HG03108 (cell line): ENCODE data around the gene PKP1.
"Not testable (repeated sequence)": the region's sequence is repeated elsewhere in the genome, so short reads cannot be mapped to it uniquely, and the experiment has no call there.

Experiments used
- ATAC-seq: cut with Tn5 transposase; IDR thresholded peaks from one replicate; pipeline ENCODE4 v1.9.1; 2021; ENCODE audit warnings: moderate library complexity; ENCODE audit not compliant: unreplicated experiment

Gene PKP1, protein sequence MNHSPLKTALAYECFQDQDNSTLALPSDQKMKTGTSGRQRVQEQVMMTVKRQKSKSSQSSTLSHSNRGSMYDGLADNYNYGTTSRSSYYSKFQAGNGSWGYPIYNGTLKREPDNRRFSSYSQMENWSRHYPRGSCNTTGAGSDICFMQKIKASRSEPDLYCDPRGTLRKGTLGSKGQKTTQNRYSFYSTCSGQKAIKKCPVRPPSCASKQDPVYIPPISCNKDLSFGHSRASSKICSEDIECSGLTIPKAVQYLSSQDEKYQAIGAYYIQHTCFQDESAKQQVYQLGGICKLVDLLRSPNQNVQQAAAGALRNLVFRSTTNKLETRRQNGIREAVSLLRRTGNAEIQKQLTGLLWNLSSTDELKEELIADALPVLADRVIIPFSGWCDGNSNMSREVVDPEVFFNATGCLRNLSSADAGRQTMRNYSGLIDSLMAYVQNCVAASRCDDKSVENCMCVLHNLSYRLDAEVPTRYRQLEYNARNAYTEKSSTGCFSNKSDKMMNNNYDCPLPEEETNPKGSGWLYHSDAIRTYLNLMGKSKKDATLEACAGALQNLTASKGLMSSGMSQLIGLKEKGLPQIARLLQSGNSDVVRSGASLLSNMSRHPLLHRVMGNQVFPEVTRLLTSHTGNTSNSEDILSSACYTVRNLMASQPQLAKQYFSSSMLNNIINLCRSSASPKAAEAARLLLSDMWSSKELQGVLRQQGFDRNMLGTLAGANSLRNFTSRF

DNA sequence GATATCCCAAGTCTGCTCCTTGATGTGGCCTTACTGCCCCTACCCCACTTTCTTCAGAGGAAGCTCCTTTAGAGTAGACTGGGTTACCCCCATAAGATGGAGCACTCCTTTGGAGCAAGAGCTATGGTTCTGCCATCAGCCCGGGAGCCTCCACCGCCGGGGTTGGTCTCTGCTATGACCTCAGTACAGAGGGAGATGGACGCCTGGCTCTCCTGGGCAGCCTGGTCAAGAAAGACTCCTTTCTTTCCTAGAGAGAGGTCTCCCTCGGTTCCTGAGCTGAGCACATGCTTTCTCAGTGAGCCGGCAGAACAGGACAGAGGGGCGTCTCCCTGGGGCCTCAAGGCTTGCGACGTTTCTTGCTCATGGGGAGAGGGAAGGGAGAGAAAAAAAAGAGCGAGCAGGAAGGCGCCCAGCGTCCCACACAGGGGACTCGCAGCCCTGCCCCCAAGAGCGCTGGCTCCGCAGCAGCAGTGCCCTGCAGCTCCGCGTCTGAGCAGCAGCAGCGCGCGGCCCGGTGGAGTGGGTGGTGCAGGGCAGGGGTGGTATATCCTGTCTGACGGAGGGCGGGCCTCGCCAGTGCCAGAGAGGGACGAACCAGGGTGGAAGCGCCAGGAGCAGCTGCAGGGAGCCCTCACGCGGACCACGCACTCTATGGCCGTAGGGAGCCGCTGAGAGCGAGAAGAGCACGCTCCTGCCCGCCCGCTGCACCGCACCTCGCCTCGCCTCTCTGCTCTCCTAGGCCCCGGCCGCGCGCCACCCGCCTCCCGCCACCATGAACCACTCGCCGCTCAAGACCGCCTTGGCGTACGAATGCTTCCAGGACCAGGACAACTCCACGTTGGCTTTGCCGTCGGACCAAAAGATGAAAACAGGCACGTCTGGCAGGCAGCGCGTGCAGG is at the start of gene PKP1:
TSS of gene PKP1 (plus strand) at position 576 of the 899 bp plus-strand sequence. CDS start at position 773, 197 bp downstream.
- no peak for ATAC-seq

DNA sequence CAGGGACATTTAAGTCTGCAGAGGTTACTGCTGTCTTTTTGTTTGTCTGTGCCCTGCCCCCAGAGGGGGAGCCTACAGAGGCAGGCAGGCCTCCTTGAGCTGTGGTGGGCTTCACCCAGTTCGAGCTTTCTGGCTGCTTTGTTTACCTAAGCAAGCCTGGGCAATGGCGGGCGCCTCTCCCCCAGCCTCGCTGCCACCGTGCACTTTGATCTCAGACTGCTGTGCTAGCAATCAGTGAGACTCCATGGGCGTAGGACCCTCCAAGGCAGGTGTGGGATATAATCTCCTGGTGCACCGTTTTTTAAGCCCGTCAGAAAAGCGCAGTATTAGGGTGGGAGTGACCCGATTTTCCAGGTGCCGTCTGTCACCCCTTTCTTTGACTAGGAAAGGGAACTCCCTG is 43.7 kb upstream of the PKP1 start:
- not testable (repeated sequence) for ATAC-seq

DNA sequence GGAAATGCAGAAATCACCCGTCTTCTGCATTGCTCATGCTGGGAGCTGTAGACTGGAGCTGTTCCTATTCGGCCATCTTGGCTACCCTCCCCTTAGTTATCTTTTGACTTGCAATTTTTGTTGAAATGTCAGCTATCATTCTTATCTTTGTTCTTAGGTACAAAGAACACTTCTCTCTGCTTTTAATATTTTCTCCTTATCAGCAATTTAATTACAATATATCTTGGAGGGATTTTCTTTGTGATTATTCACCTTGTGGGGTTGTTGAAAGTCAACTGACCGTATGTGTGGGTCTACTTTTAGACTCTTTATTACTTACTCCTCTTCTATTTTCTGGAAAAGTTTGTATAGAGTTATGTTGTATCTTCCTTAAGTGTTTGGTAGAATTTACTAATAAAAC is 43.1 kb upstream of the PKP1 start:
- ATAC-seq: no peak

DNA sequence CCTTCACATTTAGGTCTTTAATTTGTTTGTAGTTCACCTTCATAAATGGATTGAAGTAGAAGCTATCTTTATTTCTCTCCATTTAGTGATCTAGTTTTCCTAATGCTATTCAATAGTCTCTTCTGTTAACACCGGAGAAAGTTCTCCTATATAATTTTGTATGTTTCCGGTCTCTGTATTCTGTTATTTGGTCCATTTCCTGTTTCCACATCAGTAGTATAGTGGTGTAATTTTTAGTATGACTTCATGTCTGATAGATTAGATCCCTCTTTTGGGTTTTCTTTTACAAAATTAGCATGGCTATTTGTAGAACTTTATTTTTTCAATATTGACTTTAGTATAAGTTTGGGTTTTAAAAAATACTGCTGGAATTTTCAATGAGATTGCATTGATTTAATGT is 41.6 kb upstream of the PKP1 start:
- ATAC-seq: no peak

DNA sequence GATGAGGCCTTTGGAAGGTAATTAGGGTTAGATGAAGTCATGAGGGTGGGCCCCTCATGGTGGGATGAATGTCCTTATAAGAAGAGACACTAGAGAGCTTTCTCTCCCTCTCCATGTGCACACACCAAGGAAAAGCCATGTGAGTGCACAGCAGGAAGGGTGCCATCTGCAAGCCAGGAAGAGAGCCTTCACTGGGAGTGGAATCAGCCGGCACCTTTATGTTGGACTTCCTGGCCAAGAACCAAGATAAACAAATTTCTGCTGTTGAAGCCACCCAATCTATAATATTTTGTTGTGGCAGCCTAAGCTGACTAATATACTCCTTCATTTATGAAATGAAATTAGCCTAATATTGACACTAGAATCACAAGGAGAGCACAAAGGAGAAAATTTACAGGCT is 38.2 kb upstream of the PKP1 start:
- no peak for ATAC-seq

DNA sequence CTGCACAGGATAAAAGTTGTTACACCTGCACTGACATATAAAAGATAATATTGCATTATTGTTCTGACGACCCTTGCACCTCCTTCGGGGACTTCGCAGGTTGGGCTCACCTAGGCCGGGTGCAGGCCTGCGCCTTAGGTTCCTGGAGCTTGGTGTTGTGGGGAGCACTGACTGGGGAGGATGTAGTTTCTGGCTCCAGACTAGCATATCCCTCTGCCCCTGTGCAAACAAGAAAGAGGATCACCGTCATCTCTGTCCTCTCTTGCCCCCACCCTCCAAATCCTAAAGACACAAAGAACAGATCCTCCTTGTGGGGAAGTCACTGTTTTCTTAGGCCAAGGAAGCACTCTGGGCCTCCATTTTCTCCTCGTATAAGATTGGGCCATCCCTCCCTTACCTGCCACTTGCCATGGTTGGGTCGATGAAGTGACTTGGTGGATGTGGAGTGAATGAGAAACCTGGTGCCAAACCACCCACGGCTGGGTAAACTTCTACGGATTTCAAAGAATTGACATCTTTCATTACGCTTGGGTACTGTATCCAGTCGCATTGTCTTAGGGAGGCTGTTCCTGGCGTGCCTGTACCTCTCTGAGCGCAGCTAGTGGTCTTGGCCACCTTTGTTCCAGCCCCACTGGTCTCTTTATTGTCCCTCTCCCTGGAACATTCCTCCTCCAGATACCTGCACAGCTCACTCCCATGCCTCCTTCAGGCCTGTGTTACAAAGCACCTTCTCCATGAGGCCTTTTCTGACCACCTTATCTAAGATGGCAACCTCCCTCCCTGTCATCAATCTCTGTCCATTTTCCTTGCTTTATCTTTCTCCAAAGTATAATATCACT is 34.4 kb upstream of the PKP1 start:
- ATAC-seq: no peak

DNA sequence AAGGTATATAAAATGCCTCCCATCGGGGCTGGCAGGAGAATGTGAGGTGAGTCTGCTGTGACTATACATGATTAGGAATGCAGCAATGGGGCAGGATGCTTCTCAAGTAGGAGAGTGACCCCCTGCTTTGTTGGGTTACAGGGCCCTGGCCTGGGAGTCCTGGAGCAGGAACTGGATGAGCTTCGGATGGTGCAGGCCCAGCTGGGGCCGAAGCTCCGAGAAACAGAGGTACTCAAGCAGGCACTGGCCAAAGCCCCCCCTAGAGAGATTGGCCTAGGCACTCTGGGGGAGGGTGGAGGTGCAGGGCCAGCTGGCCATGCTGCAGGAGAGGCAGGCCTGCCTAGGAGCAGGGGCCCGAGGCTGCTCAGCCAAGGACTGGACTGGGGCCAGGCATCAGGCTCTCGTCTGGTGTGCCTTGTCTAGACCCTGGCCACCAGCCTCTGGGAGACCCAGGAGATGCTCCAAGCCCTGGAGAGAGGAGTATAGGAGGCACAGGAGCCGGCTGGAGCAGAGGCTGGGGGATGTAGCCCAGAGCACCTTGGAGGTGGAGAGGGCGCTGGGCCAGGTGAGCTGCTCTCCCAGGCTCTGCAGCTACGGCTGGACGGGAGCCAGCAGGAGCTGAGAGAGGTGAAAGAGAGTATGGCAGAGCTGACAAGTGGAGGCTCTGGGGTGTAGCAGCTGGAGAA is 32.8 kb upstream of the PKP1 start:
- no peak for ATAC-seq

DNA sequence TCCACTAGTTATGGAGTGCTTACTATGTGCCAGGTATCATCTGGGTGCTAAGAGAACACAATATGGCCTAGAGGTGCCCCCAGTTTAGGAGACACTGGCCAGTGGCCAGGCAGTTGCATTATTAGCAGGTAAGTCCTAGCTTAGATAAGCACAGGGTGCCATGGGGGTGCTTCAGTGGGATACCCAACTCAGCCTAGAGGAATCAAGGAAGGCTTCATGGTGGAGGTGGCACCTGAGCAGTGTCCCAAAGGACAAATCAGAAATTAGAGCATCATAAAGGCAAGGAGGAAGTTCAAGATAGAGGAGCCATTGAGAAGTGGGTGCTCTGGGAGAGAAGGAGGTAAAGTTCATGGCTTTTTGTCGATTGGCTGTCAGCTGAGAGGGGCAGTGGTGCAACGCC is 31.9 kb upstream of the PKP1 start:
- ATAC-seq: no peak

DNA sequence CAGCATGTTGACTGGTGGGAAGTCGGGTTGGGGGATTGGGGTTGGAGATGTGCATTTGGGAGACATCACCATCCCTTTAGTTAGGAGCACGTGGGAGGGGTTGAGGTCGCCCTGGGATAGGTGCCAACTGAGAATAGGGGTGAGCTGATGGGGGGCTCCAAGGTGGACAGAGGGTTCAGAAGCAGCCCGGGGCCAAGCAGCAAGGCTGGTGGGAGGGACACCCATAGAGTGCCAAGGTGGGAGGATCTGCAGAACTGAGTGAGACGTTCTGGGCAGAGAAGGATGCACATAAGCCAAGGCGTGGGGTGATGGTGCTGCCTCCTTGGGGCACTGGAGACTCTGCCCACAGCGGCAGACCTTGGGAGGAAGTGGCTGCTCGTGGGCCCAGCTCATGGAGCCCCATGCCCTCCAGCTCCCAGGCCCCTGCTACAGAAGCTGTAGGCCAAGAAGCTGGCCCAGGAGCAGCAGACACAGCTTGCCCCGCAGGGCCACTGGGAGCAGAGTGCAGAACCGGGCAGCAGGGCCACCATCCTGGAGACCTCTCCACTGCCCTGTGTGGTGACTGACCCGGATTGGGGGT is 31.4 kb upstream of the PKP1 start:
- ATAC-seq: no peak

DNA sequence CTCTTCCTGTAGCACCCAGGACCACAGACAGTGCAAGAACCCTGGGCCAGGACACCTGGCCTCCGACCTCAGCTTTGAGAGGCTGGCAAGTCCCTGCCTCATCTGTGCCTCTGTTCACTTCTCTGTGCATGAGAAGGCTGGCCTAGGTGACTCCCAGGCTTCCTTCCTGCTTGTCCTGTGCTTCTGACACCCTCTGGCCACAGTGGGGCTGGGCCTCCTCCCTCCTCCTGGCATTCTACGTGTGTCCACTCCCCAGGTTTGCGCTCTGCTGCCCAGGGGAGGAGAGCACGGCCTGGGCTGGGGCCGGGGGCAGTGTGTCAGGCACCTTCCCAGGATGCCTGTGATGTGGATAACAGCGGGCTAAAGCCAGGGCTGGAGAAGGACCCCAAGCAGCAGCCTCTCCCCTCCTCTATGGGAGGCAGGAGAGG is 30.3 kb upstream of the PKP1 start:
- no peak for ATAC-seq

DNA sequence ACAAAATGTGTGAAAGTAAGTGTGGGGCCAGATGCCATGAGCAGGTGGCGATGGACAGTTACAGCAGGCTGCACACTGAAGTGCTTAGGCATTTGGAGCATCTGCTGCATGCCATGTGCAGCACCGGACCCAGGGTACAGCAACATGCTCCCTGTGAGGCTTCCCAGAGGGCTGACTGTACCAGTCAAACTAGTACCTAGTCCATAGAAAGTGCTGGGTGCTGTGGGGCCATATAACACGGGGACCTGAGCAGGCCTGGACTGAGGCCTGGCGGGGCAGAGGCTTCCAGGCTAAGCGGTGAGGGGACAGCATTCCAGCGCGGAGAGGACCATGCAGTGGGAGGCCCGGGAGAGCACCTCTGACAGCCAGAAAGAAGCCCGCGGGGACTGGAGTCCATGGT is 29.9 kb upstream of the PKP1 start:
- ATAC-seq: no peak

DNA sequence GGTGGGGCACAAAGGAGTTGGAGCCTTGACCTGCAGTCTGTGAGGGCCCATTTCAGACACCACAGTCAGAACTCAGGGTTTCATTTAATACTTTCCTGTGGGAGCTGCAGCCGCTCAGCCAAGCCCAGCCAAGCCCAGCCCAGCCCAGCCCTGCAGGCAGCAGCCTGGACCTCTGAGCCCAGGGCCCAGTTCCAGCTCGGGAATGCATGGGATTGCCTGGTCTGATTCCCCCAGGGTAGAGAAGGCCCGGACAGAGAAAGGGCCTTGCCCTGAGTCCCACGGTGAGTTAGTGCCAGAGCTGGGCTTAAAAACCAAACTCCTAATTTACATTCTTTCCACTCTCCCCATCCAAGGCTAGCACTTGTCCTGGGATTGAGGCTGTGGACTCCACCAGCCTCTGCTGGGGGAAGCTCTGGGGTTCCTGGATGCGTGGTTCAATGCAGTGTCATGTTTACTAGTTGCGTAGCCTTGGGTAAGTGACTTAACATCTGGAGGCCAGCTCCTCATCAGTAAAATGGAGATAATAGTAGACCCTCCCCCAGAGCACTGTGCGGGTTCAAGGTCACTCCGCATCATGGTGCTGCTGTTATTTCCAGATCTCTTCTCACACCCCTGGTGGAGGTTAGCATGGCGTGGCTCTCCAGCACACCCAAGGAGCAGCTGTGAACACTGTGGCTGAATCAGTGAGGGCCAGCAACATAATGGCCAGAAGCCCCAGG is 29.2 kb upstream of the PKP1 start:
- ATAC-seq: no peak

DNA sequence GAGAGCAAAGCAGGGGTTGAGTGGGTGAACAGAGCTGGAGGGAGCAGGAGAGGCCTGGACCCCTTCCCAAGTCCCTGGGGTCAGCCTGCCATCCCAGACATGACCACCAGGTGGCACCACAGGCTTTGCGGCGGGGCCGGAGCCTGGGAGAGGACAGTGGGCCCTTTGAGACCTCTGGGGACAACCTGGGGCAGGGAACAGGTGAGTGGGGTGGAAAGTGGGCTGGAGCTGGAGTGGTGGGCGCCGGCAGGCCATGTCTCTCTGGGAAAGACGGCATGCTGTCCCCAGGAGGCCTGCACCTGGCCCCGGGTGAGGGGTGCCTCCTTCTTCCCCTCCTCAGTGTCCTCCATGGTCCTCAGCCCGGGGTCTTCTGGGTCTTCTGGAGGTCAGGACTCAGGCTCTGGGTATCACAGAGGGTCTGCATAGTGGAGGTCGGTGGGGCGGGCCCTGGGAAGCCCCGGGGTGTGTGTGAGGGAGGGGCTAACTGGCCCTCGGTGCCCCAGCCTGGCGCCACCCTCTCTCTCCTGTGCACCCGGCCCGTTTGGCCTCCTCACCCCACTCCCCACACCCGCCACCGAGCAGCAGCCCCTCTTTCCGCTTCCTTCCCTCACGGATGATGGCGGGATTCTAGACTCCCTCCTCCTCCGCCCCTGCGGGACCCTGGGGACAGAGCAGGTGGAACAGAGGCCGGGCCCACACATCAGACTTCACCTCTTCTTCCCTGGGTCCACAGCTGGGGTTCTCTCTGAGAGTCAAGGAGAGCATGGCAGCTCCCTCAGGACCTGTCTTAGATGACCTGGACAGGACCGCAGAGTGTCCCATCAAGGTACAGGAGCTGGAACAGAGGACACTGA is 28.5 kb upstream of the PKP1 start:
- no peak for ATAC-seq

DNA sequence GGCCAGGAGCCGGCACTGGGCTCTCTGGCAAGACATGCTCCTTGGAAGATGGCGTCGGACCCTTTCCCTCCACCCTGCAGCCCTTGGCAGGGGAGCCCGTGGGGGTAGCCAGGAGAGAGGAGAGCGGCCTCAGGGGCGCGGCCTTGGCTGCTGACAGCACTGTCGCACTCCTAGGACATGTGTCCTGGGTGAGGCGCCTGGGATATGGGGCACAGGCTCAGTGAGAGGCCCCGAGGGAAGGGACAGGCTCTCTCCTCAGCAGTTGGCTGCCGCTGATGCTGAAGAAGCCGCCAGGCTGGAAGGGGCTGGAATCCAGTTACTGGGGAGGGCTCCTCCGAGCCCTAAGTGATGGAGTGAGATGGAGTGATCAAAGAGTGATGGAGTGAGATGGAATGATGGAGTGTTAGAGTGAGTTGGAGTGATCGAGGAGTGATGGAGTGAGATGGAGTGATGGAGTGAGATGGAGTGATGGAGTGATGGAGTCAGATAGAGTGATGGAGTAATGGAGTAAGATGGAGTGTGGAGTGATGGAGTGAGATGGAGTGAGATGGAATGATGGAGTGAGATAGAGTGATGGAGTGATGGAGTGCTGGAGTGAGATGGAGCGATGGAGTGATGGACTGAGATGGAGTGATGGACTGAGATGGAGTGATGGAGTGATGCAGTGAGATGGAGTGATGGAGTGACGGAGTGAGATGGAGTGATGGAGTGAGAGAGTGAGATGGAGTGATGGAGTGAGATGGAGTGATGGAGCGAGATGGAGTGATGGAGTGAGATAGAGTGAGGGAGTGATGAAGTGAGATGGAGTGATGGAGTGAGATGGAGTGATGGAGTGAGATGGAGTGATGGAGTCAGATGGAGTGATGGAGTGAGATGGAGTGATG is 27.6 kb upstream of the PKP1 start:
- ATAC-seq: no peak

DNA sequence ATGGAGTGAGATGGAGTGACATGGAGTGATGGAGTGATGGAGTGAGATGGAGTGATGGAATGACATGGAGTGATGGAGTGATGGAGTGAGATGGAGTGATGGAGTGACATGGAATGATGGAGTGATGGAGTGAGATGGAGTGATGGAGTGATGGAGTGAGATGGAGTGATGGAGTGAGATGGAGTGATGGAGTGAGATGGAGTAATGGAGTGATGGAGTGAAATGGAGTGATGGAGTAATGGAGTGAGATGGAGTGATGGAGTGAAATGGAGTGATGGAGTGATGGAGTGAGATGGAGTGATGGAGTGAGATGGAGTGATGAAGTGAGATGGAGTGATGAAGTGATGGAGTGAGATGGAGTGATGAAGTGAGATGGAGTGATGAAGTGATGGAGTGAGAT is 25.2 kb upstream of the PKP1 start:
- not testable (repeated sequence) for ATAC-seq

DNA sequence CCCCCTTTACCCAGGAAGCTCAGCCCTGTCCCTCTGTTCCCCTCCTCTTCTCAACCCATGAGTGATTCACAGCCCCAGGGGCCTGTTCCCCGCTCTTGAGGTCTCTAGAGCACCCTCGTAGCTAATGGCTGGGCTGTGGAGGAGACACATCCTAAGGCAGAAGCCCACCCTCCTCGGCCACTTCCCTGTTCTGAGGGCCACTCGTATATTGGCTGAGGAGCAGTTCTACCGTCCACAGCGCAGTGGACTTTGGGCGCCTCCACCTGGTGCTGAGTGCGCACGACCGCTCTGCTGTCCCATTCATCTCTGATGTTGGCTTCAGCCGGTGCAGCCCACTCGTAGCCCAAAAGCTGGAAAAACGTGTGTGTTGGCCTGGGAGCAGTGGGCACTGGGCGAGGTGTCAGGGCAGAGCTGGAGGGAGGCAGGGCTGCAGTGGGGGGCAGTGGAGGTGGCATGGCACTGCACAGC is 24.5 kb upstream of the PKP1 start:
- ATAC-seq: no peak
